Measurements from ENCODE around the gene GLRX3. TPM values are rescaled to one million over a fixed set of nuclear protein-coding genes. Genes with fewer than 3 reads are reported as not detected.

The GLRX3 gene
- total RNA-seq, 4 donors from 2014 or later = 20.0 to 58.4 (median 45.0) TPM

- intact Hi-C loops (cut with DNase I; ENCODE audit: low total_unique reads) = no loop called here
- no peak overlapping the region for H3K27ac ChIP-seq
- H3K9me3 ChIP-seq = no peaks in the 10 kb centered on the region
- no peaks in the 10 kb centered on the region for H3K4me1 ChIP-seq
- TF ChIP-seq POLR2A (IDR thresholded peaks at IDR 0.05) (no peak), CTCF (IDR thresholded peaks at IDR 0.05) (no peak)
- H3K36me3 ChIP-seq = no peaks in the 10 kb centered on the region
- H3K4me3 ChIP-seq = no peak overlapping the region
- no peaks in the 10 kb centered on the region for H3K27me3 ChIP-seq
- DNase-seq = no peak
These were observed 85.5 kb downstream of the GLRX3 start for GRCh38 chr10:130221456-130222375.

GRCh38 chr10:130222381-130222780, 86.2 kb downstream of the GLRX3 start:
- Histone ChIP-seq H3K27ac (no peak overlapping the region), H3K4me1 (no peaks in the 10 kb centered on the region), H3K9me3 (no peaks in the 10 kb centered on the region), H3K36me3 (no peaks in the 10 kb centered on the region), H3K4me3 (no peak overlapping the region), H3K27me3 (no peaks in the 10 kb centered on the region)
- DNase-seq = no peak
- TF ChIP-seq POLR2A (IDR thresholded peaks at IDR 0.05) (no peak), CTCF (IDR thresholded peaks at IDR 0.05) (no peak)
- intact Hi-C loops (cut with DNase I; ENCODE audit: low total_unique reads) = no loop called here

- H3K27me3 ChIP-seq = no peaks in the 10 kb centered on the region
- no peak overlapping the region for H3K27ac ChIP-seq
- TF ChIP-seq POLR2A (IDR thresholded peaks at IDR 0.05) (no peak), CTCF (IDR thresholded peaks at IDR 0.05) (no peak)
- H3K4me3 ChIP-seq = no peak overlapping the region
- no peak for DNase-seq
- no peaks in the 10 kb centered on the region for H3K4me1 ChIP-seq
- no peaks in the 10 kb centered on the region for H3K36me3 ChIP-seq
- intact Hi-C loops (cut with DNase I; ENCODE audit: low total_unique reads) = no loop called here
- H3K9me3 ChIP-seq = no peaks in the 10 kb centered on the region
These were observed 88.0 kb downstream of the GLRX3 start for GRCh38 chr10:130224228-130224627.

- intact Hi-C loops (cut with DNase I; ENCODE audit: low total_unique reads) = no loop called here
- TF ChIP-seq CTCF (IDR thresholded peaks at IDR 0.05) (no peak), POLR2A (IDR thresholded peaks at IDR 0.05) (no peak)
- no peak for DNase-seq
- H3K27me3 ChIP-seq = no peaks in the 10 kb centered on the region
- no peak overlapping the region for H3K27ac ChIP-seq
- H3K4me3 ChIP-seq = no peak overlapping the region
- no peaks in the 10 kb centered on the region for H3K36me3 ChIP-seq
- H3K9me3 ChIP-seq = no peaks in the 10 kb centered on the region
- no peaks in the 10 kb centered on the region for H3K4me1 ChIP-seq
These were observed 89.8 kb downstream of the GLRX3 start for GRCh38 chr10:130226012-130226411.

GRCh38 chr10:130227883-130228282, 91.7 kb downstream of the GLRX3 start:
- Histone ChIP-seq H3K4me3 (no peak overlapping the region), H3K9me3 (no peaks in the 10 kb centered on the region), H3K27me3 (no peaks in the 10 kb centered on the region), H3K4me1 (no peaks in the 10 kb centered on the region), H3K36me3 (no peaks in the 10 kb centered on the region), H3K27ac (no peak overlapping the region)
- intact Hi-C loops (cut with DNase I; ENCODE audit: low total_unique reads) = no loop called here
- no peak for DNase-seq
- no peak for TF ChIP-seq POLR2A (IDR thresholded peaks at IDR 0.05)
- no peak for TF ChIP-seq CTCF (IDR thresholded peaks at IDR 0.05)

All from uterus (tissue), 4 donors.